ENCODE measurements around the gene LGR4. TPM values are rescaled to one million over a fixed set of nuclear protein-coding genes. Genes with fewer than 3 reads are reported as not detected.

The LGR4 gene
- total RNA-seq, 1 donor from 2014 or later, result 39.6 TPM

DNA sequence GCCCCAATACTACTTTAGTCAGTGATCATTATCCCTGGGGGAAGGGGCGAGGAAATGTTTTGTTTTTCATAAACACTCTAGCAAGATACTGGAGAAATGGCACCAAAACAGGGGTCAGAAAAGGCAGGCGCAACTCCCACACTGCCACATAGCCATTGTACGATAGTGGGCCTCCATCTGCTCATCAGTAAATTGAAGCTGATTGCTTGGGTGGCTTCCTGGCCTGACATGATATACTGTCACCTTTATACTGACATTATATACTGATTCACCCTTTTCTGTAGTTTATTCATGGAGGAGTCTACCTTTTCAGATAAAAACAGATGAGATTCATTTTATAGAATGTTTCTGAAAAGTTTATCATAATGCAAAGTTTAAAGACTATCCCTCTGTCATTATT is 57.9 kb downstream of the LGR4 start:
- Mint-ChIP-seq H3K27me3 (no peaks in the 10 kb centered on the region), H3K4me3 (no peak overlapping the region), H3K9me3 (peaks cover 6% of the 10 kb centered on the region), H3K27ac (no peak overlapping the region), H3K36me3 (peaks cover 6% of the 10 kb centered on the region), H3K4me1 (ENCODE audit: unreplicated experiment) (peaks cover 33% of the 10 kb centered on the region)
- no peak for DNase-seq (ENCODE audit: extremely low spot score, unreplicated experiment)
- TF ChIP-seq, protein P1, sequence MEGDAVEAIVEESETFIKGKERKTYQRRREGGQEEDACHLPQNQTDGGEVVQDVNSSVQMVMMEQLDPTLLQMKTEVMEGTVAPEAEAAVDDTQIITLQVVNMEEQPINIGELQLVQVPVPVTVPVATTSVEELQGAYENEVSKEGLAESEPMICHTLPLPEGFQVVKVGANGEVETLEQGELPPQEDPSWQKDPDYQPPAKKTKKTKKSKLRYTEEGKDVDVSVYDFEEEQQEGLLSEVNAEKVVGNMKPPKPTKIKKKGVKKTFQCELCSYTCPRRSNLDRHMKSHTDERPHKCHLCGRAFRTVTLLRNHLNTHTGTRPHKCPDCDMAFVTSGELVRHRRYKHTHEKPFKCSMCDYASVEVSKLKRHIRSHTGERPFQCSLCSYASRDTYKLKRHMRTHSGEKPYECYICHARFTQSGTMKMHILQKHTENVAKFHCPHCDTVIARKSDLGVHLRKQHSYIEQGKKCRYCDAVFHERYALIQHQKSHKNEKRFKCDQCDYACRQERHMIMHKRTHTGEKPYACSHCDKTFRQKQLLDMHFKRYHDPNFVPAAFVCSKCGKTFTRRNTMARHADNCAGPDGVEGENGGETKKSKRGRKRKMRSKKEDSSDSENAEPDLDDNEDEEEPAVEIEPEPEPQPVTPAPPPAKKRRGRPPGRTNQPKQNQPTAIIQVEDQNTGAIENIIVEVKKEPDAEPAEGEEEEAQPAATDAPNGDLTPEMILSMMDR (conservative IDR thresholded peaks at IDR 0.05), result no peak

DNA sequence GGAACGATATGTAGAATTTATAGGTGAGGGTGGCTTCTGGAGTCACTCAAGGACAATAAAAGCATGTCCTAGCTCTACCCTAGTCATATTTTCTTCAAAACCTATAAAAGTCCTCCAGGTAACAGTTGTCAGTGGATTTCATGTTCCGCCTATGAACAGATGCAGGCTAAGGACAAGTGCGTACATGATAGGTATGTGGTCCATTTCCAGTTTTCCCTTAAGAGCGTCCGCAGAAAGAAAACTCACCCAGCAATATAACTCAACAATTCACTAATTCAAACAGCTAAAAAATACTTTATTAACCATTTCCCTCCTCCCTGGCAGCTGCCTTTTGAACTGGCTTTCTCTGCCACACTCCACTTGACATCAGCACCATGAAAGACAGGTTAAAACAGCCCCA is 59.4 kb downstream of the LGR4 start:
- Mint-ChIP-seq H3K9me3 (peaks cover 6% of the 10 kb centered on the region), H3K36me3 (peaks cover 12% of the 10 kb centered on the region), H3K27ac (no peak overlapping the region), H3K27me3 (no peaks in the 10 kb centered on the region), H3K4me1 (ENCODE audit: unreplicated experiment) (peaks cover 33% of the 10 kb centered on the region), H3K4me3 (no peak overlapping the region)
- DNase-seq (ENCODE audit: extremely low spot score, unreplicated experiment), result no peak
- TF ChIP-seq, protein P1 (conservative IDR thresholded peaks at IDR 0.05), result no peak

DNA sequence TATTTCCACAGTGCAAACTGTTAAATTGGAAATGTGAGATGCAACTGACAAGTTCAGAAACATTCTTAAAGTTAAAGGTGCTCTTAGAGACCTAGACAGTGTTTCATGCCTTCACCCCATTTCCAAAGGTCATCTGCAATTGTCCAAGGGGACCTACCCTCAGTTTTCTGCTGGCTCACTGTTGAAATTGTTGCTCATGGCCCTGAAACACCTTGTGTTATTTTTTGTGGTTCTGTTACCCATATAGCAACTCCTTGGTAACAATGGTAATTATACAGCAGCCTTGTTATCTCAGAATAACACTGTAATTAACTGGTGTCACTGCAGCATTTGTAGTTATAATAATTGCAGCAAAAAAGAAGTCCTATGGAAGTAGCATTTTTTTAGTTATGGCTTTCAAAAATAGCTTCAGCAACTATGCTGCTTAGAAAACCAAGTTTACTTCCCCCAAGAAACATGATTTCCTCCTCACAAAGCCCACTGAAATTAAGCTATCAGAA is 60.3 kb downstream of the LGR4 start:
- H3K27me3 Mint-ChIP-seq, result no peaks in the 10 kb centered on the region

DNA sequence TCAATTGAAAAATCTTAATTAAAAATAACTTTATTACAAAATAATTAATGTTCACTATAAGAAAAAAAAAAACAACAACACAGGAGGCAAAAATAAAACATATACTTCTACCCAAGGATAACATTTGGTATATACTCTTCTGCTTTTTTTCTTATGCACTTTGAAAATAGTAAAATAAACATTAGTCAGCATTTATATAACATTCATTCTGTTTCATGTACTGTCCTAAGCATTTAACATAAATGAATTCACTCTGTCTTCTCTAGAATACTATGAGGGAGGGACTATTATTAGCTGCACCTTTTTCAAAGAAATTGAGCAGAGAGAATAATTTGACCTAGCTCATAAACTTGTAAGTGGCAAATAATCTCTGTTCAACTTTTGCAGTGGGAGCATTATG is 61.3 kb downstream of the LGR4 start:
- no peaks in the 10 kb centered on the region for H3K27me3 Mint-ChIP-seq
- DNase-seq (ENCODE audit: extremely low spot score, unreplicated experiment), result no peak
- H3K27ac Mint-ChIP-seq, result no peak overlapping the region
- H3K4me3 Mint-ChIP-seq, result no peak overlapping the region
- TF ChIP-seq, protein P1 (conservative IDR thresholded peaks at IDR 0.05), result no peak
- peaks cover 27% of the 10 kb centered on the region for H3K4me1 Mint-ChIP-seq (ENCODE audit: unreplicated experiment)
- H3K9me3 Mint-ChIP-seq, result no peaks in the 10 kb centered on the region
- peaks cover 12% of the 10 kb centered on the region for H3K36me3 Mint-ChIP-seq

More for the DNA sequence above, 60.3 kb downstream of the LGR4 start:
- Mint-ChIP-seq H3K4me3 (no peak overlapping the region), H3K4me1 (ENCODE audit: unreplicated experiment) (peaks cover 33% of the 10 kb centered on the region), H3K9me3 (peaks cover 6% of the 10 kb centered on the region), H3K36me3 (peaks cover 12% of the 10 kb centered on the region), H3K27ac (peak overlapping the region; percentile 26)
- DNase-seq (ENCODE audit: extremely low spot score, unreplicated experiment), result no peak
- TF ChIP-seq, protein P1 (conservative IDR thresholded peaks at IDR 0.05), result no peak

DNA sequence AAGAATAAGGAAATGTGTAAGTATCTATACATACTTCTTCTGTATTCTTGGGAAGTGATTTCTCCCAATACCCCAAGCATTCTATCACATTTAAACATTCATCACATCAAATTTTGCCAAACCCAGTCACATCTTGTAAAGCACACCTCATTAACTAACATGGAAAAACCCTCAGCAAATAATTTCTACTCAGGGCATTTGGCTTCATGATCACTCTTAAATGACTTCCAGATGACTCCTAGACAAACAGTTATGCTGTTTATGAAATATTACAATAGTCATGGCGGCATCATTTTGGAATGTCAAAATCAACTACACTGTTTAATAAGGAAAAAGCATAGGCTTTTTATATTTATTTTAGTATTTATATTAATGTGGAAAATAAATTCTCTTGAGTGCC is 62.3 kb downstream of the LGR4 start:
- Mint-ChIP-seq H3K27me3 (no peaks in the 10 kb centered on the region), H3K27ac (no peak overlapping the region), H3K4me3 (no peak overlapping the region), H3K9me3 (no peaks in the 10 kb centered on the region), H3K36me3 (peaks cover 12% of the 10 kb centered on the region), H3K4me1 (ENCODE audit: unreplicated experiment) (peaks cover 25% of the 10 kb centered on the region)
- TF ChIP-seq, protein P1 (conservative IDR thresholded peaks at IDR 0.05), result no peak
- no peak for DNase-seq (ENCODE audit: extremely low spot score, unreplicated experiment)

DNA sequence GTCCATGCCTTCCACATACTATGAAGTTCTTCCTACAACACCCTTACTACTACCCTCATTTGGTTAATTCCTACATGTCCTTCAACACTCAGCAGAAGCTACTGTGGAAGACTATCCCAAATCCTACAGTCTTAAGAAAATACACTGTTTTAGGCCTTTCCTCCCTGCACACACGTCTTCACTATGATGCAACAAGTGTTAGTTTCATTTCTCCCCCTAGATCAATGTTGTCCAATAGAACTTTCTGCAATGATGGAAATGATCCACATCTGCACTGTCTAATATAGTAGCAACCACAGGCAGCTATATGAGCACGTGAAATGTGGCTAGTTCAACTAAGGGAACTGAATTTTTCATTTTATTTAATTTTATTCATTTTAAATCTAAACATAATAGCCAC is 62.8 kb downstream of the LGR4 start:
- no peaks in the 10 kb centered on the region for H3K9me3 Mint-ChIP-seq
- peaks cover 21% of the 10 kb centered on the region for H3K4me1 Mint-ChIP-seq (ENCODE audit: unreplicated experiment)
- H3K27me3 Mint-ChIP-seq, result no peaks in the 10 kb centered on the region
- no peak for DNase-seq (ENCODE audit: extremely low spot score, unreplicated experiment)
- TF ChIP-seq, protein P1 (conservative IDR thresholded peaks at IDR 0.05), result no peak
- H3K27ac Mint-ChIP-seq, result no peak overlapping the region
- peaks cover 12% of the 10 kb centered on the region for H3K36me3 Mint-ChIP-seq
- H3K4me3 Mint-ChIP-seq, result no peak overlapping the region

Data from type B pancreatic cell (in vitro differentiated cells).